WTC11 (cell line): ENCODE data around the gene ZMPSTE24. TPM values are rescaled to one million over a fixed set of nuclear protein-coding genes. Genes with fewer than 3 reads are reported as not detected.
"Not testable (repeated sequence)": the region's sequence is repeated elsewhere in the genome, so short reads cannot be mapped to it uniquely, and the experiment has no call there.

Experiments used
- ATAC-seq: fragments of 200-7000 bp; cut with Tn5 transposase; 2 replicates; pipeline ENCODE4 v1.10.0; 2021; ENCODE audit warnings: mild to moderate bottlenecking, moderate library complexity
- CTCF ChIA-PET: fragments of 300-600 bp; sonication (Branson Sonifier 250); formaldehyde crosslinking; loops from one replicate; lab custom pipeline; 2021; ENCODE audit warnings: antibody characterized with exemption; lab: Charles Lee
- POLR2A ChIA-PET: fragments of 350-600 bp; sonication (Branson Sonifier 250); formaldehyde crosslinking; loops from one replicate; lab custom pipeline; 2021; ENCODE audit warnings: antibody characterized with exemption; lab: Charles Lee
- DNase-seq: peaks from one replicate; pipeline ENCODE4 v3.0.0; 2021; ENCODE audit warnings: low spot score
- H3K27ac Mint-ChIP-seq: 2 replicates; pipeline ENCODE4 v1.8.0; 2021; ENCODE audit warnings: mixed read lengths
- H3K27me3 Mint-ChIP-seq: 2 replicates; pipeline ENCODE4 v1.8.0; 2021; ENCODE audit warnings: low read depth, mild to moderate bottlenecking, moderate library complexity, mixed read lengths
- H3K36me3 Mint-ChIP-seq: 2 replicates; pipeline ENCODE4 v1.8.0; 2021; ENCODE audit warnings: mixed read lengths
- H3K4me1 Mint-ChIP-seq: 2 replicates; pipeline ENCODE4 v1.8.0; 2022; ENCODE audit warnings: mixed read lengths
- H3K4me3 Mint-ChIP-seq: 2 replicates; pipeline ENCODE4 v1.8.0; 2021; ENCODE audit warnings: mild to moderate bottlenecking, moderate library complexity, mixed read lengths
- H3K9me3 Mint-ChIP-seq: 2 replicates; pipeline ENCODE4 v1.8.0; 2021; ENCODE audit warnings: mixed read lengths
- ATF3 ChIP-seq: sonication (generic); formaldehyde crosslinking; conservative IDR thresholded peaks from 2 replicates; pipeline ENCODE4 v1.8.1; 2022; ENCODE audit warnings: mild to moderate bottlenecking, missing genetic modification reagents
- CBFB ChIP-seq: sonication (generic); formaldehyde crosslinking; IDR thresholded peaks from 2 replicates; pipeline ENCODE4 v1.8.1; 2022; ENCODE audit warnings: mild to moderate bottlenecking, low read depth, missing genetic modification reagents
- CTCF ChIP-seq: fragments of 200-600 bp; IDR thresholded peaks from 2 replicates; pipeline ENCODE4 v1.8.0; 2022; ENCODE audit warnings: antibody characterized with exemption
- ELF4 ChIP-seq: sonication (generic); formaldehyde crosslinking; IDR thresholded peaks from 2 replicates; pipeline ENCODE4 v1.8.1; 2022; ENCODE audit warnings: low read depth, mild to moderate bottlenecking, moderate library complexity, missing genetic modification reagents
- ETV6 ChIP-seq: sonication (generic); formaldehyde crosslinking; IDR thresholded peaks from 2 replicates; pipeline ENCODE4 v1.8.1; 2022; ENCODE audit warnings: mild to moderate bottlenecking, missing genetic modification reagents
- FOXJ3 ChIP-seq: sonication (generic); formaldehyde crosslinking; IDR thresholded peaks from 2 replicates; pipeline ENCODE4 v1.9.0; 2021; ENCODE audit warnings: missing genetic modification reagents, mild to moderate bottlenecking, borderline replicate concordance
- FOXK1 ChIP-seq: sonication (generic); formaldehyde crosslinking; IDR thresholded peaks from 2 replicates; pipeline ENCODE4 v1.8.0; 2022; ENCODE audit warnings: mild to moderate bottlenecking, moderate library complexity, missing genetic modification reagents
- FOXP4 ChIP-seq: sonication (generic); formaldehyde crosslinking; IDR thresholded peaks from 2 replicates; pipeline ENCODE4 v1.8.0; 2022; ENCODE audit warnings: mild to moderate bottlenecking, missing genetic modification reagents
- IRF2 ChIP-seq: sonication (generic); formaldehyde crosslinking; IDR thresholded peaks from 2 replicates; pipeline ENCODE4 v1.8.0; 2022; ENCODE audit warnings: low read depth, missing genetic modification reagents, borderline replicate concordance
- JAZF1 ChIP-seq: fragments of 250-450 bp; sonication (Bioruptor Pico); IDR thresholded peaks from 2 replicates; pipeline ENCODE4 v1.9.0; 2021; ENCODE audit warnings: moderate library complexity, mild to moderate bottlenecking, inconsistent platforms
- NFATC4 ChIP-seq: fragments of 250-450 bp; sonication (Bioruptor Pico); IDR thresholded peaks from 2 replicates; pipeline ENCODE4 v1.9.0; 2021; ENCODE audit warnings: mild to moderate bottlenecking
- NFE2L1 ChIP-seq: sonication (generic); formaldehyde crosslinking; IDR thresholded peaks from 2 replicates; pipeline ENCODE4 v1.8.1; 2023; ENCODE audit warnings: missing genetic modification reagents
- PRDM15 ChIP-seq: sonication (generic); formaldehyde crosslinking; IDR thresholded peaks from 2 replicates; pipeline ENCODE4 v1.8.0; 2022; ENCODE audit warnings: missing genetic modification reagents
- RELA ChIP-seq: sonication (generic); formaldehyde crosslinking; IDR thresholded peaks from 2 replicates; pipeline ENCODE4 v1.8.1; 2022; ENCODE audit warnings: missing genetic modification reagents, mild to moderate bottlenecking, borderline replicate concordance
- SP1 ChIP-seq: sonication (generic); formaldehyde crosslinking; conservative IDR thresholded peaks from 2 replicates; pipeline ENCODE4 v1.8.1; 2022; ENCODE audit warnings: missing genetic modification reagents
- ZBTB43 ChIP-seq: sonication (generic); formaldehyde crosslinking; IDR thresholded peaks from 2 replicates; pipeline ENCODE4 v1.8.1; 2023; ENCODE audit warnings: mild to moderate bottlenecking, missing genetic modification reagents
- ZMAT4 ChIP-seq: fragments of 250-450 bp; sonication (Bioruptor Pico); IDR thresholded peaks from 2 replicates; pipeline ENCODE4 v1.9.0; 2021; ENCODE audit warnings: mild to moderate bottlenecking
- ZNF219 ChIP-seq: sonication (generic); formaldehyde crosslinking; IDR thresholded peaks from 2 replicates; pipeline ENCODE4 v1.8.0; 2023; ENCODE audit warnings: missing genetic modification reagents, mild to moderate bottlenecking, borderline replicate concordance
- ZNF512 ChIP-seq: sonication (generic); formaldehyde crosslinking; IDR thresholded peaks from 2 replicates; pipeline ENCODE4 v1.8.1; 2022; ENCODE audit warnings: missing genetic modification reagents, borderline replicate concordance
- ZNF671 ChIP-seq: fragments of 250-450 bp; sonication (Bioruptor Pico); IDR thresholded peaks from 2 replicates; pipeline ENCODE4 v1.8.0; 2021; ENCODE audit warnings: mild to moderate bottlenecking
- ZSCAN18 ChIP-seq: fragments of 250-450 bp; sonication (Bioruptor Pico); IDR thresholded peaks from 2 replicates; pipeline ENCODE4 v2.1.2; 2022; ENCODE audit warnings: mild to moderate bottlenecking, moderate library complexity
- total RNA-seq: library from RNA; stranded (reverse); gene quantifications from 3 replicates; pipeline ENCODE4 v1.2.3, GENCODE V29; 2021

The ZMPSTE24 gene
- total RNA-seq, 1 experiment from 2014 or later = 31.7 TPM

GRCh38 chr1:40318970-40319621 is 61.1 kb downstream of the ZMPSTE24 start (continued):
- TF ChIP-seq ATF3 (no peak), RELA (CRISPR knock-in tag) (no peak), ZNF671 (CRISPR knock-in tag) (no peak), ZNF512 (CRISPR knock-in tag) (no peak), SP1 (CRISPR knock-in tag) (no peak), ZNF219 (CRISPR knock-in tag) (no peak), CBFB (CRISPR knock-in tag) (no peak), IRF2 (CRISPR knock-in tag) (no peak), JAZF1 (no peak), PRDM15 (no peak)

GRCh38 chr1:40331403-40331802 is 73.4 kb downstream of the ZMPSTE24 start:
- H3K27me3 Mint-ChIP-seq, ATAC-seq, H3K9me3 Mint-ChIP-seq, H3K4me1 Mint-ChIP-seq, DNase-seq, H3K27ac Mint-ChIP-seq, H3K4me3 Mint-ChIP-seq, H3K36me3 Mint-ChIP-seq, POLR2A ChIA-PET: not testable (repeated sequence)
- CTCF ChIA-PET = interaction anchor here (0.7 to 1.0 kb wide), 2 partner anchors 16 to 188 kb away, joined by 3 to 5 read pairs; no protein-coding TSS in a partner anchor

GRCh38 chr1:40332695-40333094 is 74.7 kb downstream of the ZMPSTE24 start:
- Mint-ChIP-seq H3K27me3 (no peaks in the 10 kb centered on the region; the same call in none of the 2 replicates), H3K4me3 (no peak overlapping the region), H3K9me3 (no peaks in the 10 kb centered on the region), H3K36me3 (no peaks in the 10 kb centered on the region), H3K4me1 (no peaks in the 10 kb centered on the region), H3K27ac (no peak overlapping the region)
- CTCF ChIA-PET = no interaction called here
- no peak for DNase-seq
- POLR2A ChIA-PET = interaction anchor here (0.6 kb wide), 1 partner anchor 171 kb away, joined by 3 read pairs; no protein-coding TSS in a partner anchor
- ATAC-seq = no peak
- TF ChIP-seq ZSCAN18 = no peak
- TF ChIP-seq ZNF219 (CRISPR knock-in tag) = no peak
- no peak for TF ChIP-seq NFATC4
- no peak for TF ChIP-seq ZBTB43 (CRISPR knock-in tag)
- TF ChIP-seq NFE2L1 (CRISPR knock-in tag) = no peak
- no peak for TF ChIP-seq ELF4 (CRISPR knock-in tag)
- TF ChIP-seq ZMAT4 (CRISPR knock-in tag) = no peak
- no peak for TF ChIP-seq CTCF
- no peak for TF ChIP-seq FOXP4 (CRISPR knock-in tag)
- no peak for TF ChIP-seq FOXJ3 (CRISPR knock-in tag)
- no peak for TF ChIP-seq JAZF1
- no peak for TF ChIP-seq FOXK1 (CRISPR knock-in tag)
- TF ChIP-seq ETV6 (CRISPR knock-in tag) = no peak
